H9 (cell line): Measurements from ENCODE around the gene NKPD1. TPM values are rescaled to one million over a fixed set of nuclear protein-coding genes. Genes with fewer than 3 reads are reported as not detected.

Experiments
- DNase-seq: peaks from one replicate; pipeline ENCODE4 v3.0.0-alpha.2; 2017
- H2AFZ ChIP-seq: one replicate; pipeline ENCODE4 v1.6.1; 2013; ENCODE audit warnings: mild to moderate bottlenecking, low read length, control low read depth, moderate library complexity
- H2AK5ac ChIP-seq: 2 replicates; pipeline ENCODE4 v1.6.1; 2013; ENCODE audit warnings: low read length, control low read depth, mixed read lengths; ENCODE audit not compliant: insufficient read length
- H2BK120ac ChIP-seq: one replicate; pipeline ENCODE4 v1.6.1; 2013; ENCODE audit warnings: low read depth, mild to moderate bottlenecking, low read length, control low read depth, inconsistent platforms; ENCODE audit not compliant: poor library complexity, severe bottlenecking
- H2BK12ac ChIP-seq: 2 replicates; pipeline ENCODE4 v1.6.1; 2013; ENCODE audit warnings: low read length, control low read depth, mixed read lengths, low read depth; ENCODE audit not compliant: insufficient read length
- H2BK15ac ChIP-seq: 2 replicates; pipeline ENCODE4 v1.6.1; 2013; ENCODE audit warnings: low read depth, low read length, control low read depth
- H2BK20ac ChIP-seq: one replicate; pipeline ENCODE4 v1.6.1; 2013; ENCODE audit warnings: low read depth, mild to moderate bottlenecking, low read length, control low read depth, inconsistent platforms; ENCODE audit not compliant: poor library complexity, severe bottlenecking
- H2BK5ac ChIP-seq: 2 replicates; pipeline ENCODE4 v1.6.1; 2013; ENCODE audit warnings: low read length, control low read depth, mixed read lengths; ENCODE audit not compliant: insufficient read length
- H3K14ac ChIP-seq: 2 replicates; pipeline ENCODE4 v1.6.1; 2013; ENCODE audit warnings: low read length, control low read depth; ENCODE audit not compliant: insufficient read depth
- H3K18ac ChIP-seq: 2 replicates; pipeline ENCODE4 v1.6.1; 2013; ENCODE audit warnings: low read depth, mild to moderate bottlenecking, mixed read lengths, low read length, control low read depth; ENCODE audit not compliant: insufficient read length
- H3K23ac ChIP-seq: 2 replicates; pipeline ENCODE4 v1.6.1; 2013; ENCODE audit warnings: low read length, control low read depth, mixed read lengths, low read depth; ENCODE audit not compliant: insufficient read length
- H3K23me2 ChIP-seq: 2 replicates; pipeline ENCODE4 v1.6.1; 2013; ENCODE audit warnings: low read depth, mild to moderate bottlenecking, mixed read lengths, low read length, control low read depth; ENCODE audit not compliant: insufficient read length, poor library complexity, severe bottlenecking
- H3K27ac ChIP-seq: 2 replicates; pipeline ENCODE4 v1.5.1; 2013; ENCODE audit warnings: low read length, control low read depth, mixed read lengths, low read depth; ENCODE audit not compliant: insufficient read length
- H3K27me3 ChIP-seq: 2 replicates; pipeline ENCODE4 v1.6.1; 2013; ENCODE audit warnings: low read length, control low read depth, inconsistent platforms; ENCODE audit not compliant: insufficient read depth
- H3K4ac ChIP-seq: 2 replicates; pipeline ENCODE4 v1.6.1; 2013; ENCODE audit warnings: low read depth, mild to moderate bottlenecking, control low read depth, inconsistent platforms, low read length, moderate library complexity
- H3K4me1 ChIP-seq: 2 replicates; pipeline ENCODE4 v1.6.1; 2013; ENCODE audit warnings: low read length, control low read depth, inconsistent platforms; ENCODE audit not compliant: insufficient read depth
- H3K4me2 ChIP-seq: 2 replicates; pipeline ENCODE4 v1.6.1; 2013; ENCODE audit warnings: low read length, control low read depth, mixed read lengths; ENCODE audit not compliant: insufficient read length, insufficient read depth
- H3K56ac ChIP-seq: 2 replicates; pipeline ENCODE4 v1.6.1; 2013; ENCODE audit warnings: low read depth, mild to moderate bottlenecking, mixed read lengths, low read length, control low read depth; ENCODE audit not compliant: insufficient read length
- H3K79me1 ChIP-seq: 2 replicates; pipeline ENCODE4 v1.6.1; 2013; ENCODE audit warnings: low read depth, mild to moderate bottlenecking, moderate library complexity, low read length, control low read depth, inconsistent platforms; ENCODE audit not compliant: insufficient read depth, poor library complexity, severe bottlenecking
- H3K79me2 ChIP-seq: 2 replicates; pipeline ENCODE4 v1.6.1; 2013; ENCODE audit warnings: low read length, control low read depth, inconsistent platforms; ENCODE audit not compliant: insufficient read depth
- H3K9ac ChIP-seq: 2 replicates; pipeline ENCODE4 v1.6.1; 2013; ENCODE audit warnings: low read length, control low read depth, mixed read lengths; ENCODE audit not compliant: insufficient read length; ENCODE audit errors: extremely low read depth
- H3K9me3 ChIP-seq: one replicate; pipeline ENCODE4 v1.6.1; 2013; ENCODE audit warnings: low read depth, low read length, inconsistent platforms; ENCODE audit not compliant: control insufficient read depth
- H3T11ph ChIP-seq: one replicate; pipeline ENCODE4 v1.6.1; 2013; ENCODE audit warnings: mild to moderate bottlenecking, low read length, control low read depth, inconsistent platforms
- H4K20me1 ChIP-seq: one replicate; pipeline ENCODE4 v1.6.1; 2013; ENCODE audit not compliant: control insufficient read depth, insufficient read length, insufficient read depth
- H4K5ac ChIP-seq: 2 replicates; pipeline ENCODE4 v1.6.1; 2013; ENCODE audit warnings: low read depth, mild to moderate bottlenecking, mixed read lengths, low read length, control low read depth; ENCODE audit not compliant: insufficient read length
- H4K8ac ChIP-seq: replicated peaks from 2 replicates; pipeline ENCODE4 v1.6.1; 2013; ENCODE audit warnings: low read length, control low read depth, mixed read lengths, low read depth; ENCODE audit not compliant: insufficient read length
- H4K91ac ChIP-seq: 2 replicates; pipeline ENCODE4 v1.6.1; 2013; ENCODE audit warnings: low read depth, mild to moderate bottlenecking, moderate library complexity, mixed read lengths, low read length, control low read depth; ENCODE audit not compliant: insufficient read length
- H3K27ac Mint-ChIP-seq, 3 experiments: 2 replicates in 2 of 3; 3 replicates in 1 of 3; pipeline ENCODE4 v1.8.0; 2020 to 2021; ENCODE audit warnings: mixed read lengths in 3 of 3, mild to moderate bottlenecking in 1 of 3, moderate library complexity in 1 of 3
- H3K27me3 Mint-ChIP-seq: 2 replicates; pipeline ENCODE4 v1.8.0; 2021; ENCODE audit warnings: low read depth, mild to moderate bottlenecking, moderate library complexity, mixed read lengths
- H3K36me3 Mint-ChIP-seq, 3 experiments: 2 replicates in 2 of 3; 3 replicates in 1 of 3; pipeline ENCODE4 v1.8.0; 2020 to 2021; ENCODE audit warnings: low read depth in 3 of 3, mixed read lengths in 3 of 3; ENCODE audit not compliant: insufficient read depth in 1 of 3
- H3K4me1 Mint-ChIP-seq, 2 experiments: 2 replicates each; pipeline ENCODE4 v1.8.0; 2020; ENCODE audit warnings: mixed read lengths in 2 of 2
- H3K4me3 Mint-ChIP-seq, 2 experiments: 2 replicates in 1 of 2; 3 replicates in 1 of 2; pipeline ENCODE4 v1.8.0; 2020 to 2021; ENCODE audit warnings: mild to moderate bottlenecking in 2 of 2, mixed read lengths in 2 of 2, moderate library complexity in 1 of 2
- H3K9me3 Mint-ChIP-seq, 2 experiments: 2 replicates in 1 of 2; 3 replicates in 1 of 2; pipeline ENCODE4 v1.8.0; 2020; ENCODE audit warnings: mild to moderate bottlenecking in 2 of 2, mixed read lengths in 2 of 2, moderate library complexity in 1 of 2
- WGBS: extraction: QIAGEN DNeasy Blood & Tissue Kit; methylation state at CpG from one replicate; pipeline ENCODE4 v1.1.7; 2013; ENCODE audit warnings: missing lambda C conversion rate, low lambda C conversion rate, mixed read lengths; ENCODE audit not compliant: insufficient read length; ENCODE audit errors: extremely low coverage; 5-methylcytosine and 5-hydroxymethylcytosine counted together
- total RNA-seq: library from RNA; stranded (reverse); gene quantifications from 2 replicates; pipeline ENCODE4 v1.2.1, GENCODE V29; 2021
- TF ChIP-seq, protein P1 (sequence below): fragments of 200-600 bp; sonication (generic); conservative IDR thresholded peaks from 3 replicates; pipeline ENCODE4 v1.8.0; 2021; ENCODE audit warnings: antibody characterized with exemption, mild to moderate bottlenecking

The NKPD1 gene
- total RNA-seq, 1 experiment from 2014 or later = 0.17 TPM

DNA sequence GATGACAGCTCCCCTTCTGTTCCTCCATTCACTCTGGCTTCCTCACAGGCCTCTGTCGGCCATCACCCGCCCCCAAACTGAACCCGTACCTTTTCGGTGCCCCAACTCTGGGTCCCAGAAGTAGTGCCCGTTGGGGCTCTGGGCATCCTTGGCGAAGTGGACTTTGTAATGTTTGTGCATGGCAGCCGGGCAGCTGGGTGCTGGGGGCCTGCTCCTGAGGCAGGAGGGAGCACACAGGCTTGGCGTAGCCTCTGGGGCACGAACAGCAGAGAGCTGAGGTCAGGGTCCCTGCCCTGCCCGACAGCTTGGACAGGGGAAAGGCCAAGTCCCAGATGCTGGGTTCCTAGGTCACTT lies 834 bp downstream of the NKPD1 start:
- H4K20me1 ChIP-seq = no peaks in the 10 kb centered on the region
- no CpG with 5 or more reads among the region's 10 CpGs for WGBS
- H3K56ac ChIP-seq = no peak overlapping the region
- no peak overlapping the region for H2BK12ac ChIP-seq
- no peak overlapping the region for H2BK20ac ChIP-seq
- no peak overlapping the region for H2AFZ ChIP-seq
- H2BK15ac ChIP-seq = no peak overlapping the region
- H4K91ac ChIP-seq = no peak overlapping the region
- H3K27ac ChIP-seq = no peak overlapping the region
- H3K14ac ChIP-seq = no peak overlapping the region
- H3K79me1 ChIP-seq = no peaks in the 10 kb centered on the region
- no peak overlapping the region for H2AK5ac ChIP-seq
- H2BK5ac ChIP-seq = no peak overlapping the region
- H3K4me2 ChIP-seq = no peak overlapping the region
- no peak overlapping the region for H4K5ac ChIP-seq
- no peak overlapping the region for H3K23ac ChIP-seq
- Mint-ChIP-seq H3K36me3 (no peaks in the 10 kb centered on the region), H3K9me3 (no peaks in the 10 kb centered on the region), H3K27ac (no peak overlapping the region), H3K4me3 (no peak overlapping the region), H3K27me3 (peaks cover 61% of the 10 kb centered on the region), H3K4me1 (peaks cover 5 to 34% of the 10 kb centered on the region in 2 experiments; a peak in 3 of 4 replicates)
- no peak overlapping the region for H4K8ac ChIP-seq
- no peak overlapping the region for H3K18ac ChIP-seq
- H3K9ac ChIP-seq = no peak overlapping the region
- no peak overlapping the region for H2BK120ac ChIP-seq
- TF ChIP-seq, protein P1, sequence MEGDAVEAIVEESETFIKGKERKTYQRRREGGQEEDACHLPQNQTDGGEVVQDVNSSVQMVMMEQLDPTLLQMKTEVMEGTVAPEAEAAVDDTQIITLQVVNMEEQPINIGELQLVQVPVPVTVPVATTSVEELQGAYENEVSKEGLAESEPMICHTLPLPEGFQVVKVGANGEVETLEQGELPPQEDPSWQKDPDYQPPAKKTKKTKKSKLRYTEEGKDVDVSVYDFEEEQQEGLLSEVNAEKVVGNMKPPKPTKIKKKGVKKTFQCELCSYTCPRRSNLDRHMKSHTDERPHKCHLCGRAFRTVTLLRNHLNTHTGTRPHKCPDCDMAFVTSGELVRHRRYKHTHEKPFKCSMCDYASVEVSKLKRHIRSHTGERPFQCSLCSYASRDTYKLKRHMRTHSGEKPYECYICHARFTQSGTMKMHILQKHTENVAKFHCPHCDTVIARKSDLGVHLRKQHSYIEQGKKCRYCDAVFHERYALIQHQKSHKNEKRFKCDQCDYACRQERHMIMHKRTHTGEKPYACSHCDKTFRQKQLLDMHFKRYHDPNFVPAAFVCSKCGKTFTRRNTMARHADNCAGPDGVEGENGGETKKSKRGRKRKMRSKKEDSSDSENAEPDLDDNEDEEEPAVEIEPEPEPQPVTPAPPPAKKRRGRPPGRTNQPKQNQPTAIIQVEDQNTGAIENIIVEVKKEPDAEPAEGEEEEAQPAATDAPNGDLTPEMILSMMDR = no peak
- no peaks in the 10 kb centered on the region for H3K9me3 ChIP-seq
- H3K4ac ChIP-seq = no peak overlapping the region
- no peaks in the 10 kb centered on the region for H3K79me2 ChIP-seq
- no peak overlapping the region for H3T11ph ChIP-seq
- DNase-seq = no peak
- H3K27me3 ChIP-seq = no peaks in the 10 kb centered on the region
- no peaks in the 10 kb centered on the region for H3K4me1 ChIP-seq
- no peaks in the 10 kb centered on the region for H3K23me2 ChIP-seq
